Breast epithelium (tissue), 4 donors: ENCODE results near the gene TMEM240. TPM values are rescaled to one million over a fixed set of nuclear protein-coding genes. Genes with fewer than 3 reads are reported as not detected.

Experiments used
- DNase-seq, 2 donors: peaks; one replicate each; pipeline ENCODE4 v3.0.0-alpha.2; 2019; ENCODE audit warnings: low spot score in 2 of 2
- H3K27ac ChIP-seq, 2 donors: fragments of 200-600 bp; sonication (generic) in 1 of 2; one replicate each; pipeline ENCODE4 v1.5.1; 2016 to 2019; ENCODE audit warnings: mild to moderate bottlenecking in 1 of 2
- H3K27me3 ChIP-seq, 2 donors: fragments of 200-600 bp; sonication (generic) in 1 of 2; one replicate each; pipeline versions ENCODE4 v1.5.1 to v1.6.0; 2017 to 2019; ENCODE audit warnings: control low read depth in 1 of 2, mild to moderate bottlenecking in 1 of 2
- H3K36me3 ChIP-seq: fragments of 200-600 bp; one replicate; pipeline ENCODE4 v1.5.1; 2019
- H3K4me1 ChIP-seq, 2 donors: fragments of 200-600 bp; sonication (generic); one replicate each; pipeline ENCODE4 v1.5.1; 2016 to 2019; ENCODE audit warnings: control low read depth in 1 of 2
- H3K4me3 ChIP-seq, 3 donors: fragments of 200-600 bp; sonication (generic); 1 replicate in 2 of 3; 2 replicates in 1 of 3; pipeline ENCODE4 v1.5.1; 2016 to 2019; ENCODE audit warnings: mild to moderate bottlenecking in 3 of 3, moderate library complexity in 2 of 3
- H3K9me3 ChIP-seq, 2 donors: fragments of 200-600 bp; sonication (generic) in 1 of 2; one replicate each; pipeline ENCODE4 v1.5.1; 2016 to 2019; ENCODE audit warnings: control low read depth in 1 of 2
- POLR2A ChIP-seq: fragments of 450-650 bp; IDR thresholded peaks from one replicate; pipeline ENCODE4 v1.6.1; 2016; ENCODE audit warnings: antibody characterized with exemption, mild to moderate bottlenecking, moderate library complexity
- POLR2AphosphoS5 ChIP-seq, 3 donors: sonication (generic); formaldehyde crosslinking; IDR thresholded peaks; one replicate each; pipeline ENCODE4 v1.6.1; 2017; ENCODE audit warnings: antibody characterized with exemption in 3 of 3
- intact Hi-C: fragments of 100-400 bp; cut with DNase I; formaldehyde crosslinking; loops from one replicate; pipeline ENCODE4 v1.15.1; 2023; ENCODE audit warnings: low total_unique reads
- total RNA-seq, 3 donors: library from RNA; depleted of rRNA; stranded (reverse); fragments of >200 nt; gene quantifications; one replicate each; pipeline ENCODE4 v1.1.0, GENCODE V29; 2016
- TF ChIP-seq, protein P1 (sequence below), 3 donors: fragments of 450-650 bp; IDR thresholded peaks; one replicate each; pipeline ENCODE4 v1.5.1; 2016 to 2017; ENCODE audit warnings: antibody characterized with exemption in 3 of 3, mild to moderate bottlenecking in 3 of 3, moderate library complexity in 3 of 3

TMEM240 gene
- total RNA-seq, 3 donors from 2014 or later: 3.5 to 8.8 (median 3.8) TPM

- H3K9me3 ChIP-seq: no peaks in the 10 kb centered on the region
- no peak overlapping the region for H3K27ac ChIP-seq
- peaks cover 0 to 14% of the 10 kb centered on the region in 2 donors for H3K4me1 ChIP-seq
- intact Hi-C loops: no loop called here
- H3K36me3 ChIP-seq: no peaks in the 10 kb centered on the region
- no peak for DNase-seq
- no peaks in the 10 kb centered on the region for H3K27me3 ChIP-seq
- TF ChIP-seq POLR2AphosphoS5 (IDR thresholded peaks at IDR 0.05) (no peak), POLR2A (no peak)
- TF ChIP-seq, protein P1, sequence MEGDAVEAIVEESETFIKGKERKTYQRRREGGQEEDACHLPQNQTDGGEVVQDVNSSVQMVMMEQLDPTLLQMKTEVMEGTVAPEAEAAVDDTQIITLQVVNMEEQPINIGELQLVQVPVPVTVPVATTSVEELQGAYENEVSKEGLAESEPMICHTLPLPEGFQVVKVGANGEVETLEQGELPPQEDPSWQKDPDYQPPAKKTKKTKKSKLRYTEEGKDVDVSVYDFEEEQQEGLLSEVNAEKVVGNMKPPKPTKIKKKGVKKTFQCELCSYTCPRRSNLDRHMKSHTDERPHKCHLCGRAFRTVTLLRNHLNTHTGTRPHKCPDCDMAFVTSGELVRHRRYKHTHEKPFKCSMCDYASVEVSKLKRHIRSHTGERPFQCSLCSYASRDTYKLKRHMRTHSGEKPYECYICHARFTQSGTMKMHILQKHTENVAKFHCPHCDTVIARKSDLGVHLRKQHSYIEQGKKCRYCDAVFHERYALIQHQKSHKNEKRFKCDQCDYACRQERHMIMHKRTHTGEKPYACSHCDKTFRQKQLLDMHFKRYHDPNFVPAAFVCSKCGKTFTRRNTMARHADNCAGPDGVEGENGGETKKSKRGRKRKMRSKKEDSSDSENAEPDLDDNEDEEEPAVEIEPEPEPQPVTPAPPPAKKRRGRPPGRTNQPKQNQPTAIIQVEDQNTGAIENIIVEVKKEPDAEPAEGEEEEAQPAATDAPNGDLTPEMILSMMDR (IDR thresholded peaks at IDR 0.05): no peak
- H3K4me3 ChIP-seq: peak overlapping the region in 1 of 3 donors; percentile 35
Observed at GRCh38 chr1:1542766-1543705, 2.6 kb upstream of the TMEM240 start.

DNA sequence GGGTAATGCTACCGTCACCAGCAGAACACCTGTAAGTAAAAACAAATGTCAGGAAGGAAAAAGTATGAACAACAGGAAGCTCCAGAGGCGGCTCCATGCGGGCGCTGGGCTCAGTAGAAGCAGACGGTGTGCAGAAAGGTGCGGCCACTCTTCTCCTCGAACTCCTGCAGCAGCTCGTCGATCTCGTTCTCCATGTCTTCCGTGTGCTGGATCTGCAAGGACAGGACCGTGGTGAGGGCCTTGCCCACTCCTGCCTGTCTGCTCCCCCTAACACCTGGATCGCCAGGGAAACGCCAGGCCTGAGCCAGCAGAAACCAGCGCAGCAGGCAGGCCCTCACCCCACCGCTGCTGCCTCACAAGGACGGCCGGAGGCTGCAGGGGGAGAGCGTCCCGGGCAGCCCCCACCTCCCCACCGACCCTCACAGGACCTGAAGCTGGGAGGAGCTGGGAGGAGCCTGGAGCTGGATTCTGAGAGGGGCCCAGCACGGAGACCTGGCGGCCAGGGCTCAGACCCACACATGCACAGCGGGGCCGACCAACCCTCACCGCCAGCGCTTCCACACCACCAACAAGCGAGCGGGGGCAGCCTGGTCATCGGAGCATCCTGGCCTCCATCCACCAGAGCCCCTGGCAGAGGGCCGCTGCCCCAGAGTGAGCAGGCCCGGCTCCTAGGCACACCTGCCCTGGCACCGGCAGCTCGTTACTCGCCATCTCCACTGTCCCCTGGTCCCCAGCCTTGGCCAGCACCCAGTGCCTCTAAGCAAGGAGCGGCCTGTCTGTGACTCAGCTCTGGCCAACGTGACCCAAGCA, 1.7 kb upstream of the TMEM240 start:
- DNase-seq: no peak
- no peak overlapping the region for H3K27ac ChIP-seq
- no peaks in the 10 kb centered on the region for H3K27me3 ChIP-seq
- H3K36me3 ChIP-seq: no peaks in the 10 kb centered on the region
- H3K9me3 ChIP-seq: no peaks in the 10 kb centered on the region
- peaks cover 0 to 14% of the 10 kb centered on the region in 2 donors for H3K4me1 ChIP-seq
- H3K4me3 ChIP-seq: no peak overlapping the region
- TF ChIP-seq POLR2AphosphoS5 (IDR thresholded peaks at IDR 0.05): no peak
- TF ChIP-seq, protein P1 (IDR thresholded peaks at IDR 0.05): no peak
- TF ChIP-seq POLR2A: no peak
- intact Hi-C loops: no loop called here

GRCh38 chr1:1540818-1541628, 599 bp upstream of the TMEM240 start:
- Histone ChIP-seq H3K27ac (peak overlapping the region; percentile 61 to 86), H3K4me1 (peaks cover 0 to 14% of the 10 kb centered on the region in 2 donors), H3K9me3 (no peaks in the 10 kb centered on the region), H3K36me3 (no peaks in the 10 kb centered on the region), H3K27me3 (no peaks in the 10 kb centered on the region), H3K4me3 (peak overlapping the region; percentile 55 to 90 (median 68))
- no peak for DNase-seq
- intact Hi-C loops: no loop called here
- TF ChIP-seq, protein P1 (IDR thresholded peaks at IDR 0.05): no peak
- no peak for TF ChIP-seq POLR2AphosphoS5 (IDR thresholded peaks at IDR 0.05)
- no peak for TF ChIP-seq POLR2A

- H3K4me3 ChIP-seq: peak overlapping the region; percentile 55 to 90 (median 68)
- no peaks in the 10 kb centered on the region for H3K27me3 ChIP-seq
- H3K36me3 ChIP-seq: no peaks in the 10 kb centered on the region
- intact Hi-C loops: no loop called here
- H3K4me1 ChIP-seq: peaks cover 0 to 14% of the 10 kb centered on the region in 2 donors
- TF ChIP-seq POLR2AphosphoS5 (IDR thresholded peaks at IDR 0.05) (no peak), POLR2A (no peak)
- TF ChIP-seq, protein P1 (IDR thresholded peaks at IDR 0.05): no peak
- no peak for DNase-seq
- peak overlapping the region; percentile 48 to 86 for H3K27ac ChIP-seq
- H3K9me3 ChIP-seq: no peaks in the 10 kb centered on the region
Observed at GRCh38 chr1:1539310-1540089, 924 bp downstream of the TMEM240 start.
